WTC11 (cell line): ENCODE results near the gene IRF2BPL. TPM values are rescaled to one million over a fixed set of nuclear protein-coding genes. Genes with fewer than 3 reads are reported as not detected.

Experiments
- ATAC-seq: fragments of 200-7000 bp; cut with Tn5 transposase; 2 replicates; pipeline ENCODE4 v1.10.0; 2021; ENCODE audit warnings: mild to moderate bottlenecking, moderate library complexity
- CTCF ChIA-PET: fragments of 300-600 bp; sonication (Branson Sonifier 250); formaldehyde crosslinking; loops from one replicate; lab custom pipeline; 2021; ENCODE audit warnings: antibody characterized with exemption; lab: Charles Lee
- POLR2A ChIA-PET: fragments of 350-600 bp; sonication (Branson Sonifier 250); formaldehyde crosslinking; loops from one replicate; lab custom pipeline; 2021; ENCODE audit warnings: antibody characterized with exemption; lab: Charles Lee
- DNase-seq: peaks from one replicate; pipeline ENCODE4 v3.0.0; 2021; ENCODE audit warnings: low spot score
- H3K27ac Mint-ChIP-seq: 2 replicates; pipeline ENCODE4 v1.8.0; 2021; ENCODE audit warnings: mixed read lengths
- H3K27me3 Mint-ChIP-seq: 2 replicates; pipeline ENCODE4 v1.8.0; 2021; ENCODE audit warnings: low read depth, mild to moderate bottlenecking, moderate library complexity, mixed read lengths
- H3K36me3 Mint-ChIP-seq: 2 replicates; pipeline ENCODE4 v1.8.0; 2021; ENCODE audit warnings: mixed read lengths
- H3K4me1 Mint-ChIP-seq: 2 replicates; pipeline ENCODE4 v1.8.0; 2022; ENCODE audit warnings: mixed read lengths
- H3K4me3 Mint-ChIP-seq: 2 replicates; pipeline ENCODE4 v1.8.0; 2021; ENCODE audit warnings: mild to moderate bottlenecking, moderate library complexity, mixed read lengths
- H3K9me3 Mint-ChIP-seq: 2 replicates; pipeline ENCODE4 v1.8.0; 2021; ENCODE audit warnings: mixed read lengths
- ATF1 ChIP-seq: sonication (generic); formaldehyde crosslinking; IDR thresholded peaks from 2 replicates; pipeline ENCODE4 v1.8.1; 2023; ENCODE audit warnings: mild to moderate bottlenecking, moderate library complexity, missing genetic modification reagents
- ESRRA ChIP-seq: sonication (generic); formaldehyde crosslinking; IDR thresholded peaks from 2 replicates; pipeline ENCODE4 v1.8.1; 2022; ENCODE audit warnings: mild to moderate bottlenecking, missing genetic modification reagents, borderline replicate concordance
- FOXK1 ChIP-seq: sonication (generic); formaldehyde crosslinking; IDR thresholded peaks from 2 replicates; pipeline ENCODE4 v1.8.0; 2022; ENCODE audit warnings: mild to moderate bottlenecking, moderate library complexity, missing genetic modification reagents
- GRHL2 ChIP-seq: fragments of 250-450 bp; sonication (Bioruptor Pico); IDR thresholded peaks from 2 replicates; pipeline ENCODE4 v1.8.0; 2022; ENCODE audit warnings: mild to moderate bottlenecking, moderate library complexity; ENCODE audit not compliant: insufficient replicate concordance, severe bottlenecking
- IRF2 ChIP-seq: sonication (generic); formaldehyde crosslinking; IDR thresholded peaks from 2 replicates; pipeline ENCODE4 v1.8.0; 2022; ENCODE audit warnings: low read depth, missing genetic modification reagents, borderline replicate concordance
- JUN ChIP-seq: sonication (generic); formaldehyde crosslinking; IDR thresholded peaks from 2 replicates; pipeline ENCODE4 v1.8.0; 2023; ENCODE audit warnings: mild to moderate bottlenecking, missing genetic modification reagents
- MXD4 ChIP-seq: fragments of 250-450 bp; sonication (Bioruptor Pico); IDR thresholded peaks from 2 replicates; pipeline ENCODE4 v1.8.0; 2021; ENCODE audit warnings: mild to moderate bottlenecking, moderate library complexity, borderline replicate concordance
- NFYB ChIP-seq: sonication (generic); formaldehyde crosslinking; conservative IDR thresholded peaks from 2 replicates; pipeline ENCODE4 v1.8.0; 2022; ENCODE audit warnings: low read depth, missing genetic modification reagents
- NR3C1 ChIP-seq: sonication (generic); formaldehyde crosslinking; conservative IDR thresholded peaks from 2 replicates; pipeline ENCODE4 v1.8.1; 2023; ENCODE audit warnings: low read depth, mild to moderate bottlenecking, missing genetic modification reagents
- RELA ChIP-seq: sonication (generic); formaldehyde crosslinking; IDR thresholded peaks from 2 replicates; pipeline ENCODE4 v1.8.1; 2022; ENCODE audit warnings: missing genetic modification reagents, mild to moderate bottlenecking, borderline replicate concordance
- SMAD4 ChIP-seq: sonication (generic); formaldehyde crosslinking; IDR thresholded peaks from 2 replicates; pipeline ENCODE4 v1.8.0; 2022; ENCODE audit warnings: mild to moderate bottlenecking, missing genetic modification reagents
- SP1 ChIP-seq: sonication (generic); formaldehyde crosslinking; conservative IDR thresholded peaks from 2 replicates; pipeline ENCODE4 v1.8.1; 2022; ENCODE audit warnings: missing genetic modification reagents
- TP53 ChIP-seq: sonication (generic); formaldehyde crosslinking; IDR thresholded peaks from 2 replicates; pipeline ENCODE4 v1.8.1; 2023; ENCODE audit warnings: mild to moderate bottlenecking, missing genetic modification reagents
- ZNF219 ChIP-seq: sonication (generic); formaldehyde crosslinking; IDR thresholded peaks from 2 replicates; pipeline ENCODE4 v1.8.0; 2023; ENCODE audit warnings: missing genetic modification reagents, mild to moderate bottlenecking, borderline replicate concordance
- ZNF232 ChIP-seq: sonication (generic); formaldehyde crosslinking; IDR thresholded peaks from 2 replicates; pipeline ENCODE4 v1.8.0; 2022; ENCODE audit warnings: mild to moderate bottlenecking, missing genetic modification reagents
- ZNF263 ChIP-seq: sonication (generic); formaldehyde crosslinking; IDR thresholded peaks from 2 replicates; pipeline ENCODE4 v1.8.1; 2022; ENCODE audit warnings: low read depth, mild to moderate bottlenecking, moderate library complexity, missing genetic modification reagents
- ZNF317 ChIP-seq: sonication (generic); formaldehyde crosslinking; IDR thresholded peaks from 2 replicates; pipeline ENCODE4 v1.8.1; 2023; ENCODE audit warnings: low read depth, mild to moderate bottlenecking, moderate library complexity, missing genetic modification reagents, borderline replicate concordance
- ZNF423 ChIP-seq: fragments of 250-450 bp; sonication (Bioruptor Pico); IDR thresholded peaks from 2 replicates; pipeline ENCODE4 v2.1.2; 2022; ENCODE audit warnings: mild to moderate bottlenecking, moderate library complexity
- total RNA-seq: library from RNA; stranded (reverse); gene quantifications from 3 replicates; pipeline ENCODE4 v1.2.3, GENCODE V29; 2021
- TF ChIP-seq, protein P1 (sequence below): sonication (generic); formaldehyde crosslinking; IDR thresholded peaks from 2 replicates; pipeline ENCODE4 v1.8.1; 2022; ENCODE audit warnings: low read depth, missing genetic modification reagents, borderline replicate concordance
- TF ChIP-seq, protein P2 (sequence below): sonication (generic); formaldehyde crosslinking; IDR thresholded peaks from 2 replicates; pipeline ENCODE4 v1.8.0; 2023; ENCODE audit warnings: mild to moderate bottlenecking, missing genetic modification reagents
- TF ChIP-seq, protein P3 (sequence below): sonication (generic); formaldehyde crosslinking; IDR thresholded peaks from 2 replicates; pipeline ENCODE4 v1.8.1; 2022; ENCODE audit warnings: low read depth, mild to moderate bottlenecking, moderate library complexity, missing genetic modification reagents, borderline replicate concordance
- TF ChIP-seq, protein P4 (sequence below): sonication (generic); formaldehyde crosslinking; IDR thresholded peaks from 2 replicates; pipeline ENCODE4 v1.8.0; 2022; ENCODE audit warnings: mild to moderate bottlenecking, missing genetic modification reagents

The IRF2BPL gene
- total RNA-seq, 1 experiment from 2014 or later = 126 TPM

DNA sequence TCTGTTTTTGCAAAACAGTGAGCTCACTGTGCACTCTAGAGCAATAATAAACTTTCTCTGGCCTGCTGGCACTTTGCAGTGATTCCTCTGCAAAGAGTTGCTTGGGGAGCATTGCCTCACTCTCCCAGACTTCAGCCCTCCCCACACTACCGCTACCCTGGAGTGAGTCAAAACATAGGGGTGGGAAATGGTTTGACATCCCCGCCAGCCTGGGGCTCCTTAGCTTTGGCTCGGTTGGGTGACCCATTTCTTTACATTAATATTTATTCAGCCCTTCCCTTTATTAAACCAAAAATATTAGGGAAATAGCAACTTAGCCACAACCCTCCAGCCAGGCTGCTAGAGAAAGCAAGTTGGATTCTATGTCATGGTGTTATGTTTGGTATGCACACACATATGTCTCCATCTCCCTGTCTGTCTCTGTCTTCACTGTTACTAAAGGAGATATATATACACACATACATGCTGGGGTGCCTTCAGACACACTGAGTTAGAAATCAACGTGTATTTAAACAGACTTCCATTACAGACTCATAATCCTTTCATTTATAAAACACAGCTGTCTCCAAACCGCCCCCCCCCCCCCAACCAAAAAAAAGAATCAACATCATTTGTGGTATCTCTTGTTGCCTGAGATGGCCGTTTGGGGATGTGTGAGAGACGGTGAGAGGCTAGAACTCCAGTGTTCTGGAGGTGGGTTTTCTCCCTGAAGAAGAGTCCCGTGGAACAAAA is 3.4 kb upstream of the IRF2BPL start:
- ChIA-PET CTCF (interaction anchor here (1.1 to 2.7 kb wide), 4 partner anchors 70 to 119 kb away, joined by 3 to 18 read pairs (median 5); no protein-coding TSS in a partner anchor), POLR2A (interaction anchor here (0.6 to 2.5 kb wide), 10 partner anchors 7 to 722 kb away, joined by 3 to 24 read pairs (median 3); no protein-coding TSS in a partner anchor)
- no peaks in the 10 kb centered on the region for H3K9me3 Mint-ChIP-seq
- H3K27me3 Mint-ChIP-seq = peaks cover 1% of the 10 kb centered on the region
- DNase-seq = no peak
- no peaks in the 10 kb centered on the region for H3K36me3 Mint-ChIP-seq
- peak overlapping the region; percentile 71 for H3K4me3 Mint-ChIP-seq
- TF ChIP-seq, protein P1, sequence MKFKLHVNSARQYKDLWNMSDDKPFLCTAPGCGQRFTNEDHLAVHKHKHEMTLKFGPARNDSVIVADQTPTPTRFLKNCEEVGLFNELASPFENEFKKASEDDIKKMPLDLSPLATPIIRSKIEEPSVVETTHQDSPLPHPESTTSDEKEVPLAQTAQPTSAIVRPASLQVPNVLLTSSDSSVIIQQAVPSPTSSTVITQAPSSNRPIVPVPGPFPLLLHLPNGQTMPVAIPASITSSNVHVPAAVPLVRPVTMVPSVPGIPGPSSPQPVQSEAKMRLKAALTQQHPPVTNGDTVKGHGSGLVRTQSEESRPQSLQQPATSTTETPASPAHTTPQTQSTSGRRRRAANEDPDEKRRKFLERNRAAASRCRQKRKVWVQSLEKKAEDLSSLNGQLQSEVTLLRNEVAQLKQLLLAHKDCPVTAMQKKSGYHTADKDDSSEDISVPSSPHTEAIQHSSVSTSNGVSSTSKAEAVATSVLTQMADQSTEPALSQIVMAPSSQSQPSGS (CRISPR knock-in tag) = no peak
- TF ChIP-seq MXD4 (CRISPR knock-in tag) = no peak
- H3K27ac Mint-ChIP-seq = peak overlapping the region; percentile 99
- ATAC-seq = no peak
- H3K4me1 Mint-ChIP-seq = peaks cover 60% of the 10 kb centered on the region

DNA sequence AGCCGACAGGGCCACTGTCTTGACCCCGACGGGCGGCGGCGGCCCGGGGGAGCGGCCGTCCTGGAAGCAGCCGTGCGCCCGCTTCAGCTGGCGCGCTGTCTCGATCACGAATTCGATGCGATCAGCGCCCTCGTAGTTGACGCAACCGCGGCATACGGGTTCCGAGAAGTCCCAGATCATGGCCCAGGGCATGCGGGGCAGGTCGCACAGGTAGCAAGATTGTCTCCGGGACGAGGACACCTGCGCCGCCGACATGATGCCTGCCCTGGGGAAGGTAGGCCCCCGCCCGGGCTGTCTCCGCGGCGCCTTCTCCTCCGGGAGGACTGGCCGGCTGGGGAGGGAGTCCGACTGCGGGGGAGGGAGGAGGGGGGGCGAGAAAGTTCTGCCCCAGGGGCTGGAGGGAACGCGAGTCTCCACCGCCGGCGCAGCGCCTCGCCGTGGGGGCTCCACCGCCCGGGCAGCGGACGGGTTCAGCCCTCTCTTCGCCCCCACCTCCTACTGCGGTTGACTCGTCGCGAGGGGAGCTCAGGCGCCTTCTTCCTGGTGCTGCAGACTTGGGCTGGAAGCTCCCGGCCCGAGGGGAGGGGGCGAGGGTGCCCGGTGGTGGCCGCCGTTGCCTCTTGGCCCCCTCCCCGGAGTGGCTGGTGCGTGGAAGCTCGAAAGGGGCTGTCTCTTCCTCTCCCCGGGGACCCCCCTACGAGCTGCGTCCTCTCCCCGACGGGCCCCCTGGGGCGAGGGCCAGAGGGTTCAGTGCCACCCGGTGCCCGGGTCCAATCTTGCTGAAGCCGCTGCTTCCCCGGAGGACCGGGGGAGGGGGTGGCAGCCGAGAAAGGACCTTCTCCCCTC is 747 bp downstream of the IRF2BPL start:
- no peaks in the 10 kb centered on the region for H3K9me3 Mint-ChIP-seq
- H3K4me3 Mint-ChIP-seq = peak overlapping the region; percentile 65
- peaks cover 2% of the 10 kb centered on the region; the same call in 1 of the 2 replicates for H3K27me3 Mint-ChIP-seq
- ChIA-PET CTCF (interaction anchor here (0.7 to 6.1 kb wide), 9 partner anchors 11 to 115 kb away, joined by 3 to 45 read pairs (median 4); no protein-coding TSS in a partner anchor), POLR2A (interaction anchor here (0.6 to 6.6 kb wide), 13 partner anchors 10 to 119 kb away, joined by 3 to 45 read pairs (median 6); no protein-coding TSS in a partner anchor)
- peaks cover 59% of the 10 kb centered on the region for H3K4me1 Mint-ChIP-seq
- no peak for ATAC-seq
- no peak overlapping the region for H3K27ac Mint-ChIP-seq
- DNase-seq = peak; percentile 58
- peaks cover 9% of the 10 kb centered on the region for H3K36me3 Mint-ChIP-seq
- TF ChIP-seq NR3C1 (CRISPR knock-in tag) = no peak
- TF ChIP-seq ESRRA (CRISPR knock-in tag) = 0 out of 2 replicates have a peak, but pooled peaks have one; percentile 8
- TF ChIP-seq ATF1 (CRISPR knock-in tag) = 0 out of 2 replicates have a peak, but pooled peaks have one; percentile 73
- no peak for TF ChIP-seq SMAD4
- no peak for TF ChIP-seq NFYB (CRISPR knock-in tag)
- peak; percentile 58; the same call in 1 of the 2 replicates for TF ChIP-seq RELA (CRISPR knock-in tag)
- TF ChIP-seq TP53 (CRISPR knock-in tag) = 0 out of 2 replicates have a peak, but pooled peaks have one; percentile 31
- TF ChIP-seq, protein P2, sequence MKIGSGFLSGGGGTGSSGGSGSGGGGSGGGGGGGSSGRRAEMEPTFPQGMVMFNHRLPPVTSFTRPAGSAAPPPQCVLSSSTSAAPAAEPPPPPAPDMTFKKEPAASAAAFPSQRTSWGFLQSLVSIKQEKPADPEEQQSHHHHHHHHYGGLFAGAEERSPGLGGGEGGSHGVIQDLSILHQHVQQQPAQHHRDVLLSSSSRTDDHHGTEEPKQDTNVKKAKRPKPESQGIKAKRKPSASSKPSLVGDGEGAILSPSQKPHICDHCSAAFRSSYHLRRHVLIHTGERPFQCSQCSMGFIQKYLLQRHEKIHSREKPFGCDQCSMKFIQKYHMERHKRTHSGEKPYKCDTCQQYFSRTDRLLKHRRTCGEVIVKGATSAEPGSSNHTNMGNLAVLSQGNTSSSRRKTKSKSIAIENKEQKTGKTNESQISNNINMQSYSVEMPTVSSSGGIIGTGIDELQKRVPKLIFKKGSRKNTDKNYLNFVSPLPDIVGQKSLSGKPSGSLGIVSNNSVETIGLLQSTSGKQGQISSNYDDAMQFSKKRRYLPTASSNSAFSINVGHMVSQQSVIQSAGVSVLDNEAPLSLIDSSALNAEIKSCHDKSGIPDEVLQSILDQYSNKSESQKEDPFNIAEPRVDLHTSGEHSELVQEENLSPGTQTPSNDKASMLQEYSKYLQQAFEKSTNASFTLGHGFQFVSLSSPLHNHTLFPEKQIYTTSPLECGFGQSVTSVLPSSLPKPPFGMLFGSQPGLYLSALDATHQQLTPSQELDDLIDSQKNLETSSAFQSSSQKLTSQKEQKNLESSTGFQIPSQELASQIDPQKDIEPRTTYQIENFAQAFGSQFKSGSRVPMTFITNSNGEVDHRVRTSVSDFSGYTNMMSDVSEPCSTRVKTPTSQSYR (CRISPR knock-in tag) = 0 out of 2 replicates have a peak, but pooled peaks have one; percentile 26
- peak; percentile 47; the same call in 1 of the 2 replicates for TF ChIP-seq IRF2 (CRISPR knock-in tag)
- 0 out of 2 replicates have a peak, but pooled peaks have one; percentile 56 for TF ChIP-seq ZNF219 (CRISPR knock-in tag)
- no peak for TF ChIP-seq ZNF263 (CRISPR knock-in tag)
- no peak for TF ChIP-seq GRHL2 (CRISPR knock-in tag)
- TF ChIP-seq SP1 (CRISPR knock-in tag) = no peak
- 0 out of 2 replicates have a peak, but pooled peaks have one; percentile 23 for TF ChIP-seq JUN
- TF ChIP-seq, protein P3, sequence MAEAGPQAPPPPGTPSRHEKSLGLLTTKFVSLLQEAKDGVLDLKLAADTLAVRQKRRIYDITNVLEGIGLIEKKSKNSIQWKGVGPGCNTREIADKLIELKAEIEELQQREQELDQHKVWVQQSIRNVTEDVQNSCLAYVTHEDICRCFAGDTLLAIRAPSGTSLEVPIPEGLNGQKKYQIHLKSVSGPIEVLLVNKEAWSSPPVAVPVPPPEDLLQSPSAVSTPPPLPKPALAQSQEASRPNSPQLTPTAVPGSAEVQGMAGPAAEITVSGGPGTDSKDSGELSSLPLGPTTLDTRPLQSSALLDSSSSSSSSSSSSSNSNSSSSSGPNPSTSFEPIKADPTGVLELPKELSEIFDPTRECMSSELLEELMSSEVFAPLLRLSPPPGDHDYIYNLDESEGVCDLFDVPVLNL (CRISPR knock-in tag) = 0 out of 2 replicates have a peak, but pooled peaks have one; percentile 13
- 0 out of 2 replicates have a peak, but pooled peaks have one; percentile 49 for TF ChIP-seq ZNF317
- TF ChIP-seq, protein P4, sequence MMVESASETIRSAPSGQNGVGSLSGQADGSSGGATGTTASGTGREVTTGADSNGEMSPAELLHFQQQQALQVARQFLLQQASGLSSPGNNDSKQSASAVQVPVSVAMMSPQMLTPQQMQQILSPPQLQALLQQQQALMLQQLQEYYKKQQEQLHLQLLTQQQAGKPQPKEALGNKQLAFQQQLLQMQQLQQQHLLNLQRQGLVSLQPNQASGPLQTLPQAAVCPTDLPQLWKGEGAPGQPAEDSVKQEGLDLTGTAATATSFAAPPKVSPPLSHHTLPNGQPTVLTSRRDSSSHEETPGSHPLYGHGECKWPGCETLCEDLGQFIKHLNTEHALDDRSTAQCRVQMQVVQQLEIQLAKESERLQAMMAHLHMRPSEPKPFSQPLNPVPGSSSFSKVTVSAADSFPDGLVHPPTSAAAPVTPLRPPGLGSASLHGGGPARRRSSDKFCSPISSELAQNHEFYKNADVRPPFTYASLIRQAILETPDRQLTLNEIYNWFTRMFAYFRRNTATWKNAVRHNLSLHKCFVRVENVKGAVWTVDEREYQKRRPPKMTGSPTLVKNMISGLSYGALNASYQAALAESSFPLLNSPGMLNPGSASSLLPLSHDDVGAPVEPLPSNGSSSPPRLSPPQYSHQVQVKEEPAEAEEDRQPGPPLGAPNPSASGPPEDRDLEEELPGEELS (CRISPR knock-in tag) = no peak
- TF ChIP-seq ZNF423 (CRISPR knock-in tag) = peak; percentile 85
- no peak for TF ChIP-seq ZNF232 (CRISPR knock-in tag)
- no peak for TF ChIP-seq FOXK1 (CRISPR knock-in tag)
